Stimulated activated CD8-positive, alpha-beta memory T cell treated with anti-CD3 and anti-CD28 coated beads, Interleukin-2, amount 100 ng/mL, for 1 hour (primary cell): ENCODE measurements around the gene CCDC92B.

Experiments used
- DNase-seq, 2 donors: peaks; one replicate each; pipeline ENCODE4 v3.0.0-alpha.2; 2020; ENCODE audit warnings: low read depth in 2 of 2

Gene CCDC92B

DNA sequence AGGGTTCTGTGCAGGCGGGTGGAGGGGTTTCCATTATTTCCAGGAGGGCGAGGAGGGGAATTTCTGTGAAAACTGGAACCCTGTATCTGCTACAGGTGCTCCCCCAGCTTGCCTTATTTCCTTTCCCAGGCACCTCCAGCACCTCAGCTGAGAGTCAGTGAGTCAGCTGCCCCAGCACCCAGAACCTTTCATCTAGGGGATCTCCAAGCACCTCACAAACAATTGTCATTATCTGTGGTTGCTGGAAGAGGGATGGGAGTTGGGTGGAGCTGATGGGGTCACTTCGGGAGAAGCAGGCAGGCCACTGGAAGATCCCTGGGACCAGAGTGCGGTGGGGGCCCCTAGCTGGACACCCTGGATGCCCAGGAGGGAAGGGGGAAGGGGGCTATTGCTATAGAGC, 27.8 kb downstream of the CCDC92B start:
- DNase-seq, result no peak

DNA sequence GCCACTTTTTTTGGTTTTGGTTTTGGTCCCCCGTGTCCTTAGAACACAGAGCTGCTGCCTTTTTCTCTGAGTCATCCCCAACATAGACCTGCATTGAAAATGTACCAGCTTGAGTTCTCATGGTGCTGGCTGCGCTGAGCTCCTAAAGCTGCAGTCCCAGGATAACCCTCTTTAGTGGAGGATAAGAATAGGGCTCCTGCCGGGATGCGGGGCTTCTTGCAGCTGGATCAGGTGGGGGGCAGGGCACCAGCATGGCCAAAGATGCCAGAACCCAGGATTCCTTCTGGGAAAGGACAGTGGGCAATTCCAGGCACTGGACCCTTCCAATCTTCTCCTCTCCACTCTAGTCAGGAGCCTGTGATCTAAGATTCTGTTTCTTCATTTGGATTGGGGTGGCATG, 29.6 kb downstream of the CCDC92B start:
- DNase-seq, result no peak

DNA sequence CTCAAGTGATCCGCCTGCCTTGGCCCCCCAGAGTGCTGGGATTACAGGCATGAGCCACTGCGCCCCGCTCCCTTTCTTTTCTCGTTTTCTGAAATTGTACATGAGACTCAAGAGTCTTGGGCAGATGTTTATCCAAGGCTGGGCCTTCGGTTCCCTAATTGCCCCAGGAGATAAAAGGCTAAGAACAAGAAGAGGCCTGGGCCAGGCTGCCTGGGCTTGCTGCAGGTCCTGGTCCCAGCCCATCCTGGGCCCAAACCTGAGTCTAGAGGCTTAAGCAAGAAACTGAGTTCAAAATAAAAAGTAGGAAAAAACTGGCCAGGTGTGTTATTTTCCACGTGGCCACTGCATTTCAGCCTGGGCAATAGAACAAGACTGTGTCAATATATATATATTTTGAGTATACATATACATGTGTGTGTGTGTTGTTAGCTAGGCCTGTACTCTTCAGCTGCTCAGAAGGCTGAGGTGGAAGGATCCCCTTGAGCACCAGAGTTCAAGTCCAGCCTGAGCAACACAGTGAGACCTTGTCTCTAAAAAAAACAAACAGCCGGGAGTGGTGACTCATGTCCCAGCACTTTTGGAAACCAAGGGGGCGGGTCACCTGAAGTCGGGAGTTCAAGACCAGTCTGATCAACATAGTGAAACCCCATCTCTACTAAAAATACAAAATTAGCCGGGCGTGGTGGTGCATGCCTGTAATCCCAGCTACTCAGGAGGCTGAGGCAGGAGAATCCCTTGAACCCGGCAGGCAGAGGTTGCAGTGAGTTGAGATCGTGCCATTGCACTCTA, 31.1 kb downstream of the CCDC92B start:
- no peak for DNase-seq

DNA sequence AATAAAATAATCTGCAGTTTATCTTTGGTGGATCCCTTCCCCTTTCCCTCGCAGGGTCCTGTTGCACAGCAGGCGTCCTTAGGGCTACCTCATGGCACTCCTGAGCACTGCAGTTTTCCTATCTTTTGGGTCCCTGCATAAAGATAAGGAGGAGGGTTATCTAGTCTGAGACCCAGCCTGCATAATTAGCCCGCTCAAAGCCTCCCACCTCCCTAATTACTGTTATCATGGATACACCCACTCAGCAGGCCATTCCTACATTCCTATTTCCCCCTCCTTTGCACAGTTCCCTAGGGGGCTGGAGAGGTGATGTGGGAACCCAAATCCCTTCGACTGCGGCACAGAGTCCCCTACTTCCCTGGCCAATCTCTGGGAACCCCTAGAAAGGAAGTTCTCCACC, 32.8 kb downstream of the CCDC92B start:
- DNase-seq, result no peak

DNA sequence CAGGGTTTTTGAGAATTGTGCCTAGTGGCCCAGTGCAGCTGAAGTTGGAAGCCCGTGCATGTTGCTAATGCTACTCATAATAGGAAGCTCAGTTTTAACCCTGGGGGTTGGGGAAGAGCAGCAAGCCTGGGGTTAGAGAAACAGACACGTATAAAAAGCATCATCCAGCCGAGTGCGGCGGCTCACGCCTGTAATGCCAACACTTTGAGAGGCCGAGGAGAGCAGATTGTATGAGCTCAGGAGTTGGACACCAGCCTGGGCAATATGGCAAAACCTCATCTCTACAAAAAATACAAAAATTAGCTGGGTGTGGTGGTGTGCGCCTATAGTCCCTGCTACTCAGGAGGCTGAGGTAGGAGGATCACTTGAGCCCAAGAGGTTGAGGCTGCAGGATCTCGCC, 35.6 kb downstream of the CCDC92B start:
- DNase-seq, result no peak

DNA sequence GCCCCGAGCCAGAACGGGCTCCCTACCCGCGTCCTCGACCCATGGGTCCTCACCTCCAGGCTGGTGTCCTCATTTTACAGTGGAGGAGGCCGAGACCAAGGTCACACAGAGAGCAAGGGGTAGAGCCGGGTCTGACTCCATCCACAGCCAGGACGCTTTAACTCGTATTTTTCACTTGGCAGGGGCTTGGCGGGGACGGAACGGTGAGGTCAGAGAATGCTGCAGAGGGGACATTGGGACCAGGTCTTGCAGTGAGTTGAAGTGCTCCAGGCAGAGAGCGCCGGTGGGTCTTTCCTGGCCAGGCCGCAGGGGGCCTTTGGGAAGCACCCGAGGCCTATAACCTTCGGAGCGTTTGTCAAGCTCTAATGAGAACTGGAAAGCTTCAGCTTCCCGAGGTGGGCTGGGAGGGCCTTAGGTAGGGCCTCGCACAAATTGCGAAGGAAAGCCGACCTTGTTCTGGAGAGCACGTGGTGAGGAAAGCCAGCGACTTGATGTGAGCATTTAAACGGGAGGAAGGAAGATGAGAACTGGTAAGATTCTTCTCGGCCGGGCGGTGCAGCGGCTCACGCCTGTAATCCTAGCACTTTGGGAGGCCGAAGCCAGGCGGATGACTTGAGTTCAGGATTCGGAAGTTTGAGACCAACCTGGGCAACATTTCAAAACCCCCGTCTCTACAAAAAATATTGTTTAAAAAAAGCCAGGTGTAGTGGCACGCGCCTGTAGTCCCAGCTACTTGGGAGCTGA, 37.0 kb downstream of the CCDC92B start:
- no peak for DNase-seq

DNA sequence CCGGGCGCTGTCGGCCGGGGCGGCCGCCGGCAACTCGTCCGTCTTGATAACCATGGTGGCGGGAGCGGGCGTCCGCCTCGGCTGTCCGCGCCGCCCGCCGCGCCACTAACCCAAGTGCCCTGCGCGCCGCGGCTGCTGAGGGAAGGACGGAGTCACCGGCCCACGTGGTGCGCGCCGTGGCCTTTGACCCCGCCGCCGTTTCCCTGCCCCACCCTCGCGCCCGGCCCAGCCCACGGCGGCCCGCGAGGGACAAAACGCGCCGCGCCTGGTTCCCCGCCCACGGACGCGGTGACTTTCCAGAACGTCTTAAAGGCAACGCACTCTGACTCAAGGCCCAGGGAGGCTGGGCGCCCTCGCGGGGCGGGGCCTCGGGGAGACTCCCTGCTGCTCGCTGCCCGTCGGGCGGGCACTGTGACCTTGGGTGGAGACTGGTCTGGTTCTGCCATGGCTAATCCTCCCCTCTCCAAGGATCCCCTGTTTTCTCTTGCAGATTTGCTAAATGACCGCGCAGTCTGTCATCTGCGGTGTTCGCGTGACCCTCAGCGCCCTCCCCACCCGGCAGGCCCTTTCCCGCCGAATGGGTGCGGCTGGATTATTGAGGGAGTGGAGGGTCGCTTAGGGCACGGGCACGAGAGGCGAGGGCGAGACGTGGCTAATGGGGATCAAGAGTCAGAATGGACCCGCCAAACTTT, 37.7 kb downstream of the CCDC92B start, which contains the start of gene CLUH:
CLUH (minus strand) TSS at position 157 of the 692 bp plus-strand sequence; CDS start at position 54, 103 bp downstream.
- peak; percentile 92 for DNase-seq

DNA sequence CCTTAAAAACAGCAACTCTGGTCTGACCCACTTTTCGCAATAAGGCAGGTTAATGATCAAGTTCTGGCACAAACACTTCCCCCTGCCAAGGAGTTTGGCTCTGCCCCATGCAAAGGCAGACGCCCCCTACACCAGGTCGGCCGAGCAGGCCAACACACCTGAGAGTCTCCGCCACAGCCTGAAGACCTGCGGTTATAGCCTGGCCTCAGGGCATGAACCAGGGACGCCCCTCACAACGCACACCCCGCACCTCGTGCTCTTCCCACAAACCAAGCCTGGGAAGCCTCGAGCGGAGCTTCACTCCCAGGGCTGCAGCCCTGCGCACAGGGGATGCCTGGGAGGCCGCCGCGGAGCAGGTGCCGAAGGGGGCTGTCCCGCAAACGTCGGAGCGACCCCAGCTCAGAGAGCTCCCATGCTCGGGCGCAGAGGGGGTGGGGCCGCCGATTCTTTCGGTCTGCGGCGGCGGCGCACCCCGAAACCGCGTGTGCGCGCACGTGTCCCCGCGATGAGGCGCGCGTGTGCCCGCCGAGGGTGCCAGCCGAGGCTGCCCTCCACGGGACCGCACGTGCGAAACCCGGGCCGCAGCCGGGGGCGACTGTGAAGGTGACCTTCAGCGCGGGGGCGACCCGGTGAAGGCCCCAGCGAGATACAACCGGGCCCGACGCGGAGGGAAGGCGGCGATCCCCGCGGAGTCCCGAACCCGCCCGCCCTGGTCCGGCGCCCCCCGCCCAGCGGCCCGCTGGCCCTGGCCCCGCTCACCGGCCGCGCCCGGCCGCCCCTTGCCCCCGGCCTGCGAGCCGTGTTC, 38.4 kb downstream of the CCDC92B start:
- DNase-seq, result no peak

DNA sequence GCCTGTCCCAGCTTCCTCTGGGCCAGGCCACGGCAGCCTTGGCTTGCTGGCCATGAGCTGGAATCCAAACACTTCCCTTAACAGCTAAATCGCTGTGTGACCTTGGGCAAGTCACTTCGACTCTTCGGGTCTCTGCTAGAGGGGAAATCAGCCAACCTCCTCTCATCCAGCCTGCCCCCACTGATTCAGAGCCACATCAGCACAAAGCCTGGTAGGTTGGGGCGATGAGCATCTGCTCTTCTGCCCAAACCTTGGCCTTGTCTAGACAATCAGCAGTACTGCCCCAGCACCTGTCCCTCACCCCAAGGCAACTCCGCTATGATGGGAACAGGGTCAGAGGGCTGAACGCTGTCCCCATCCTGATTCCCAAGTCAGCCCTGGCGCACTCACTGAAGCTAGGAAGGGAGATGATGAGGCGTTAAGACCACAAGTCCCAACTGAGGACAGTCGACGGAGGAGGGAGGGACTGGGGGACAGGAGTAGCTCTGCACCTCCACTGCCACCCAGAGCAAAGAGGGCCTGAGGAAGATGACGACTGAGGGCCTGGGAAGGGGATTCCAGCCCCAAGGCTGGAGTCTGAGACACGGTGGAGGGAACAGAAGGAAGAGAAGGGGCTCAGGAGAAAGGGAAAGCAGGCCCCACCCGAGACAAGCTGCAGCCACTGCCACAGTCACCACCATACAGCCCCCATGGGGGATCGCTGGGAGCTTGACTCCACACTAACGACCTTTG, 39.2 kb downstream of the CCDC92B start:
- no peak for DNase-seq

DNA sequence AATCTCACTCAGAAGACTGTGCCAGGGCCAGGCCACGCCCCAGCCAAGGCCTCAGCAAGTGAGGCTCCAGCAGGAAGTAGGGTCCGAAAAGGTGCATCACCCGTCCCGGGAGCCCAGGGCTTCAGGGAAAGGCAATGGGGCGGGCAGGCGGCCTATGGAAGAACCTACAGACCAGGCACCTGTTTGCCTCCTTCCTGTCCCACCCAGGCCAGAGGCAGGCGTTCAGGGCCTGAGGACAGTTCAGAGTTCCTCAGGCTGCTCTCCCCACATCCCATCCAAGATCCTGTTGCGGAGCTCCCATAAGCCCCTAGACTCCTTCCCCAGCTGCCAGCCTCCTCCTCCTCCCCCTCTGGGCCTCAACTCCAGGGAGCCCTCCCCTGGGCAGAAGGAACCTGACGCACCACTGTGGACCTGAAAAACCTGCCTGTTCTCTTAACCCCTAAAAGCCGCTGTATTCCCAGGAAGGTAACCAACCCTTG, 40.2 kb downstream of the CCDC92B start:
- no peak for DNase-seq

DNA sequence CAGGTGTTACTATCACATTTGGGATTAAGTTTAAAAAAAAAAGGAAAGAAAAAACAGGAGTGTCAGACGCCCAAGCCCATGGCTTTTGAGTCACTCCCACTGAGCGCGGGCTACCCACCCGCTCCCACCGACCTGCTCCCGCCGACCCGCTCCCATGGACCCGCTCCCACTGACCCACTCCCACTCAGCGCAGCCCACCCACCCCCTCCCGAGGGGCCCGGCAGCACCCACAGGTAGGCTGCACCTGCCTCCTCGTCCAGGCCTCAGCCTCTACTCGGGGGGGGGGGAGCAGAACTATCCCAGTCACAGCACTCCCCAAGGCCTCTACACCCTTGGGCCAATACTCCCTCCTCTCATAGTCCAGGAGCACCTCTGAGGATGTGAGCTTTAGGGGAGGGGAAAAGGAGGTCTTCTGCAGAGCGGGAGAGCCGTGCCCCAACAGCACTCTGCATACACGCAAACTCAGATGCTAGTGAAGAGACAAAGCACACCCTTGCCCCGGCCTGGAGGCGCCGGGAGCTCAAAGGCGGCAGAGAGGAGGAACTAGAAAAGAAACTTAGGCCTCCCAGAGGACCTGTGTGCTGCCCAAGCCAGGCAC, 40.8 kb downstream of the CCDC92B start:
- no peak for DNase-seq

DNA sequence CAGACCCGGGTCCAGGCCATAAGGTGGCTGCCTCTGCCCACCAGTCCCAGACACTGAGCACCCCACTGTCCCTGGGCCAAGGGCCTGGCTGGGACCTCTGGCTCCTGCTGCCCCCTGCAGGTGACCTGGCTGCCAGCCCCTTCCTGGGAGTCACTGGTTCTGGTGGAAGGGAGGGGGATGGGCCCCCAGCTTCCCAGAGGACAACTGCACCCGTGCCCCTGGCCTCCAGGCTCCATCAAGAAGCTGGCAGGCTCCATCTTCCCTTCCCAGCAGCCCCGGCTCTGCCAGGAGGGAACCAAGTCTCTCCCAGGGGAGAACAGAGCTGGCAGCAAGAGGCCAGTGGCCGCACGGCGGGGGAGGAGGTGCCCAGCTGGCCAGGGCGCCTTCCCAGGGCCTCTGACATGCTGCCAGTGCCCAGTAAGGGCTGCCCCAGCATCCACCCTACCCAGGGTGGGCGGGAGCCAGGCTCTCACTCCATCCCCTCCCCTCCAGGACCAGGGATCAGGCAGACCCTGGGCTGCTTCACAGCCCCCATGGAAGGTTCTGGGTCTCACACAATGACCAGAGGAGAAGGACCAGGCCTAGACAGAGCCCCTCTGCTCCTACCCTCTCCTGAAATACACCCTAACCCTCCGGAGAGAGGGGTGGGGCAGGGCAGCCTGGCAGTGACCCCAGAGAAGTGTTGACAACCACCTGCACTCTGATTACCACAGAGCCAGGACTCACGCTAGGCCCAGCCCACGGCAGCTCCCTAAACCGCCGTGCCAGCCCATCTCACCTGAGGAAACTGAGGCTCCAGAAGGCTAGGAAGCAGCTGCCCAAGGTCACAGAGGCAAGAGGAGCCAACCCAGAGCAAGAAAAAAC, 41.5 kb downstream of the CCDC92B start:
- no peak for DNase-seq

DNA sequence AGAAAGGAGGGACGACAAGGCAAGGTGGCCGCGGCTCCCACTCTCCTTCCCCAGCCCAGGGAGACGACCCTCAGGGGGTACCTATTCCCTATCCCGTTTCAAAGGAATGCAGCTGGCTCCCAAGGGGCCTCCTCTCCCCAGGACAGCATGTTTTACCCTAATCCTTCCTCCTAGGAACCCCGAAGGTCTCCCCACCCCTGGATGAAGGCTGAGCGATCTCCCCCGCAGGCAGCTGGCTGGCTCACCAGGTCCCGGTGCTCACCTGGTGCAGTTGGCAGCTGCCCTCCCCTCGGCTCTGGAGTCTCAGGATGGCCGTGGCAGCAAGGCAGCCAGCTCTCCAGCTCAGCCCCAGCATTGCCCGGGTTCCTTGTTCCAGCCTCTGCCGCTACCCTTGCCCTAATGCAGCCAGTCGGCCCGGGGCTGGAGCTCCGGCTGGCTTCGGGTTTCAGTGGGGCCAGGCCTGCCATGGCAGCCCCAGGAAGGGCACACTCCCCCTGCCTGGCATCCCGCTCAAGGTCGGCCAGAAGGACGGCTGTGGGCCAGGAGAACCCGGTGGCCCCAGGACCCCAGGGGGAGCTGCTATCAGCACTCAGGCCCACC, 42.4 kb downstream of the CCDC92B start:
- no peak for DNase-seq

DNA sequence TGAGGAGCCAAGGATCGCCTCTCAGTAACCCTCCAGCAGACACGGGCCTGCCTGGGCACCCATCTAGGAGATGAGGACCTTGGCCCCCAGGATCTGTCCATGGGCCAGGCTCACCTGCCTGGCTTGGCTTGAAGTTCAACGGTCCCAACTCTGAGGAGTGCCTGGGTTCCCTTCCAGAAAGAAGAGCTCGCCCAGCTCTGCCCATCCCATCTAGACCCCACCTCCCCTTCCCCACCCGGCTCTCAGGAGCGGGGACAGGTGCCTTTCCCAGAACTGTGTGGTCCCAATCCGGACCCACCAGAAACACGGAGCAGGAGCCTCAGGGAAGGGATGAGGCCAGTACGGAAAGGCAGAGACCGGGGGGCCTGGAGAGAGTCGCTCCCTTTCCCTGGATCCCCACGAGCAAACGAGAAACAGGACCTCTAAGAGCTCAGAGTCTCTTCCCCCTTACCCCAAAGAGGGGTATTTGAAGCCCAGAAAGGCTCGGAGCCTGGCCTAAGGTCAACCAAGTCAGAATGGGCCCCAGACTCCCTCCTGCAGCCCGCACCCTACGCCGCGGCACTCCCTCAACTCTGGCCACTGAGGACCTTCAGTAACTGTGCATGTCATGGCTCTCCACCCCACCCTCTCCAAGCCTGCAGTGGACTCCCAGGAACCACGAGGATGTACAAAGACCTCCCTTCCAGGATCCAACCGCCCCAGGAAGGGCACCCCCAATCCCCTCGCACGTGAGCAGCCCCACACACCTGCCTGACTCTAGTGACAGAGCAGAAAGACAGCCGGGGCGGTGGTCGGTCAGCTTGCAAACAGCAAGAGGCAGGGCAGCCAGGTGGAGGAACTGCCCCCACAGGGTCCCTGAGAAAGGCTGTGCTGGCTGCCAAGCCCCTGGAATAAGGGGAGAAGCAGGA, 43.3 kb downstream of the CCDC92B start:
- DNase-seq, result no peak

DNA sequence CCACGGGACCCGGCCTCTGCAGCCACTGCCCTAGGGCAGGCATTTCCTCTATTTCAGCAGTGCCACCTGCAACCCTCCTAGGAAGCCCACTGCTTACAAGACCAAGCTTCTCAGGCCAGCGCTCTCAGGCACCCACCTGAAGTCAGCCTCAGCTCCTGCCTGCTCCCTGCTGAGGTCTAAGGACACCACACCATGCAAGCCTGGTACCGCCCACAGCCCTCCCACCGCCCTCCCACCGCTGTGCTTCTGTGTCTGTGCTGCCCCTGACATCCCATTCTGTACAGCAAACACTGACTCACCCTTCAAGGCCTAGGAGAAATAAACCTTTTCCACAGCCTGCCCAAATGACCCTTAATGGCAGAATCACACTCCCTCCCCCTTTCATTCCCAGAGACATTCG, 44.2 kb downstream of the CCDC92B start:
- DNase-seq, result no peak

DNA sequence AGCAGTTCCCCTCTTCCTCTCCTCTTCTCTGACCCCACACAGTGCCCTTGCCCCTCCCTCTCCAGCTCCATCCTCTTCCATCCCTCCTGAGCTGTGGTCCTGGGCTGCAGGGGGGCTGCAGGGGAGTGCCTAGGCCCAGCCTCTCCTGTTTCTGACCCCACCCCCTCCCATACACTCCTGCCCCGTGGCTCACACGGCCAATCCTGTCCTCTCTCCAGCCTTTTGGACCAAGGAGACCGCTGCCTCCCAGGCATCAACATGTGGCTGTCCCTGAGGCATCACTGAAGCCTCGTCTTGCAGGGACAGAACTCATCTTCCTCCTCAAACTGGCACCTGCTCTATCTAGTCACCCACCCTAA, 44.6 kb downstream of the CCDC92B start:
- no peak for DNase-seq

DNA sequence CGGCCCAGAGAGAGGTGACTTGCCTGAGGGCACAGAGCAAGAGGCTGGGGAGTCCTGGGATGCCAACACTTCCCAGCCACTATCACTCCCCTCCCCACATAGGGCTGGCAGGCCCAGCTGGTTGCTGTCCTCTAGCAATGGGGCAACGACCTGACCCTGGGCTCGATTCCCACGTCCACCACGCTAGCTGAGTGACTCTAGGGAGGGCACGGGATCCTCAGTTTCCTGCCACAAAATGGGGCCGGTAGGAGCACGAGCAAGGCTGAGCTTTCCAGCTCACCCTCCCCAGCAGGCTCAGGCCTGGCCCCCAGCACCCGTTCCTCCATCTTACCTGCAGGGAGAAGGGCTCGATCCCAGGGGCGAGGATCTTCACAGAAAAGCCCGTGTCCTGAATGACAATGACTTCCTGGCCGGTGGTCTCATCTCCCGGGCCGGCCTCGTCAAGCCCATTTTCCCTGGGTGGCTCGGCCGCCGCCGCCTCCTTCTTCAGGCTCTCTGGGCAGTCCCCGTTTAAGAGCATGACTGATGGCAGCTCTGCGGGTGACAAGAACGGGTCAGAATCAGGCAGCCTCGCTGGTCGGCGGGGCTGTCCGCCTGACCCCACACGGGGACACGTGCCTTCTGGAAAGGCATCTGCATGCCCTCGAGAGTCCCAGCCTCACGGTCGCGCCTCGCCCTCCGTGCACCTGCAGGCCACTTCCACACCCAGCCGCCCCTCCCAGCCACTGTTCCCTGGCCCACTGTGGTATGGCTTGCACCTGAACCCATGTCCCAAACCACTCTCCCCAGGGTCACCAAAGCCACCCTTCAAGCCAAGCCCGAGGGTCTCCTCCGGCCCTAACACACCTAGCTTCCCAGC, 45.2 kb downstream of the CCDC92B start:
- no peak for DNase-seq
